Right atrium auricular region (tissue), 2 donors: ENCODE measurements around the gene CCNC. TPM values are rescaled to one million over a fixed set of nuclear protein-coding genes. Genes with fewer than 3 reads are reported as not detected.

Source experiments
- DNase-seq: peaks from one replicate; pipeline ENCODE4 v3.0.0-alpha.2; 2019; ENCODE audit warnings: low spot score
- H3K27ac ChIP-seq, 2 donors: fragments of 200-600 bp; sonication (generic); 1 replicate in 1 of 2; 2 replicates in 1 of 2; pipeline ENCODE4 v1.5.1; 2016 to 2019
- H3K27me3 ChIP-seq, 2 donors: fragments of 200-600 bp; sonication (generic); one replicate each; pipeline versions ENCODE4 v1.5.1 to v1.6.0; 2017 to 2019
- H3K36me3 ChIP-seq: fragments of 200-600 bp; sonication (generic); one replicate; pipeline ENCODE4 v1.5.1; 2016
- H3K4me1 ChIP-seq, 2 donors: fragments of 200-600 bp; sonication (generic); one replicate each; pipeline versions ENCODE4 v1.5.1 to v1.6.0; 2017 to 2019
- H3K4me3 ChIP-seq, 2 donors: fragments of 200-600 bp; sonication (generic); 1 replicate in 1 of 2; 2 replicates in 1 of 2; pipeline ENCODE4 v1.5.1; 2017 to 2019; ENCODE audit warnings: mild to moderate bottlenecking in 1 of 2, moderate library complexity in 1 of 2
- H3K9me3 ChIP-seq, 2 donors: fragments of 200-600 bp; sonication (generic); one replicate each; pipeline ENCODE4 v1.5.1; 2019
- CTCF ChIP-seq, 2 donors: fragments of 200-600 bp; sonication (generic); IDR thresholded peaks; one replicate each; pipeline ENCODE4 v1.5.1; 2019; ENCODE audit warnings: antibody characterized with exemption in 2 of 2
- total RNA-seq, 2 donors: library from RNA; depleted of rRNA; stranded (reverse); fragments of >200 nt; gene quantifications; one replicate each; pipeline ENCODE4 v1.1.0, GENCODE V29; 2016

Gene CCNC
- total RNA-seq, 2 donors from 2014 or later = 17.6 to 23.1 TPM

DNA sequence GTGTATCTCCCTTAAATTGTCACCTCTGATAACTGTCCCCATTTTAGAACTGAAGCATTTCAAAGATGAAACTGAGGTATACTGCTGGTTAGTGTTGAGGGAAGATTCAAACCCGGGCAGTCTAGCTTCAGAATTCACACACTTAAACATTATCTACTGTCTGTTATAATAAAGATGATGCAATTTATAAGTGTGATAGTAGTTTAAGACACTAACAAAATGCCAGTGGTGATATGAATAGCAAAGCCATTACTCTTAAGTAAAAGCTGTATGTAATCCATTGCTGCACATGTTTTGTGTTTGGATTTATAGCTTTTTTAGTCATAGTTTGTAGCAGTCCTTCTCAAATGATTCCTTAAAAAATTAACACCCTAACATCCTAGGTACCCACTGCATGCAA, 73.0 kb downstream of the CCNC start:
- Histone ChIP-seq H3K4me1 (no peaks in the 10 kb centered on the region), H3K27me3 (no peaks in the 10 kb centered on the region), H3K27ac (no peak overlapping the region), H3K4me3 (no peak overlapping the region), H3K36me3 (no peaks in the 10 kb centered on the region), H3K9me3 (no peaks in the 10 kb centered on the region)
- no peak for DNase-seq
- no peak for TF ChIP-seq CTCF (IDR thresholded peaks at IDR 0.05)

Other genes with a start within 250 kb of the CCNC start
- gene FAXC, start 219.0 kb downstream of the CCNC start, total RNA-seq = under 1 TPM in 1 of 2 donors, not detected in 1; 0.16 TPM
- 10 to 100 TPM in 1 of 2 donors, 1 to 10 TPM in 1; 8.8 to 15.1 TPM for gene COQ3, start 174.5 kb downstream of the CCNC start, total RNA-seq
- 10 to 100 TPM; 25.0 to 47.8 TPM for gene PNISR, start 143.4 kb downstream of the CCNC start, total RNA-seq
- gene USP45, start 53.2 kb downstream of the CCNC start, total RNA-seq = 10 to 100 TPM in 1 of 2 donors, 1 to 10 TPM in 1; 7.0 to 10.9 TPM
- gene PRDM13, start 38.2 kb upstream of the CCNC start, total RNA-seq = not detected